ENCODE data around the gene GP1BA. TPM values are rescaled to one million over a fixed set of nuclear protein-coding genes. Genes with fewer than 3 reads are reported as not detected.
"Not testable (repeated sequence)": the region's sequence is repeated elsewhere in the genome, so short reads cannot be mapped to it uniquely, and the experiment has no call there.

The GP1BA gene
- total RNA-seq, 1 donor from 2014 or later: 0.10 TPM

GRCh38 chr17:4901648-4902344 lies 30.3 kb upstream of the GP1BA start:
- DNase-seq: no peak

GRCh38 chr17:4902540-4902939 lies 29.5 kb upstream of the GP1BA start:
- DNase-seq: no peak

- peak; percentile 64 for DNase-seq
Observed at GRCh38 chr17:4903051-4903818, 28.8 kb upstream of the GP1BA start, which contains the start of gene CHRNE. Gene CHRNE, minus strand, starts transcription at chr17:4903098. Its CDS starts 35 bp downstream, at chr17:4903063.

- not testable (repeated sequence) for DNase-seq
Observed at GRCh38 chr17:4906642-4907041, 25.4 kb upstream of the GP1BA start.

- DNase-seq: no peak
Observed at GRCh38 chr17:4908301-4908700, 23.8 kb upstream of the GP1BA start.

- peak; percentile 90 for DNase-seq
Observed at GRCh38 chr17:4908711-4909496, 23.2 kb upstream of the GP1BA start.

- DNase-seq: no peak
Observed at GRCh38 chr17:4913994-4914393, 18.1 kb upstream of the GP1BA start.

GRCh38 chr17:4914551-4914950 lies 17.5 kb upstream of the GP1BA start:
- DNase-seq: not testable (repeated sequence)

GRCh38 chr17:4919511-4920047 lies 12.5 kb upstream of the GP1BA start:
- DNase-seq: no peak

GRCh38 chr17:4920351-4921048 lies 11.6 kb upstream of the GP1BA start:
- DNase-seq: no peak

GRCh38 chr17:4921320-4921719 lies 10.8 kb upstream of the GP1BA start:
- DNase-seq: no peak

GRCh38 chr17:4926577-4927335 lies 5.3 kb upstream of the GP1BA start:
- DNase-seq: not testable (repeated sequence)

- DNase-seq: no peak
Observed at GRCh38 chr17:4928881-4929280, 3.2 kb upstream of the GP1BA start.

- DNase-seq: no peak
Observed at GRCh38 chr17:4932756-4933155, 679 bp downstream of the GP1BA start.

- no peak for DNase-seq
Observed at GRCh38 chr17:4933646-4934045, 1.6 kb downstream of the GP1BA start.

- DNase-seq: no peak
Observed at GRCh38 chr17:4934173-4934979, 2.3 kb downstream of the GP1BA start.

GRCh38 chr17:4935650-4936049 lies 3.6 kb downstream of the GP1BA start:
- no peak for DNase-seq

- no peak for DNase-seq
Observed at GRCh38 chr17:4936436-4936835, 4.4 kb downstream of the GP1BA start.

- no peak for DNase-seq
Observed at GRCh38 chr17:4937553-4937952, 5.5 kb downstream of the GP1BA start.

GRCh38 chr17:4938069-4938491 lies 6.0 kb downstream of the GP1BA start:
- DNase-seq: no peak

Measured in skin of body (tissue), 2 donors.